K562 (cell line): ENCODE measurements around the gene STK24.

Source experiments
- BCLAF1 ChIP-seq, 2 experiments: fragments of 450-650 bp in 1 of 2; IDR thresholded peaks; 2 replicates each; pipeline ENCODE4 v1.6.1; 2011 to 2017; ENCODE audit warnings: low read depth in 2 of 2, antibody characterized with exemption in 1 of 2, borderline replicate concordance in 1 of 2, low read length in 1 of 2, mild to moderate bottlenecking in 1 of 2, mixed read lengths in 1 of 2; ENCODE audit not compliant: control insufficient read depth in 1 of 2
- CHD1 ChIP-seq: fragments of 200-600 bp; sonication (generic); IDR thresholded peaks from one replicate; pipeline ENCODE4 v1.6.1; 2012; ENCODE audit warnings: mild to moderate bottlenecking, moderate library complexity, low read length, inconsistent platforms
- CTCF ChIP-seq, 3 experiments: IDR thresholded peaks in 2 of 3; conservative IDR thresholded peaks in 1 of 3; 2 replicates each; pipeline ENCODE4 v1.5.1; 2011 to 2012; ENCODE audit warnings: low read length in 3 of 3, mild to moderate bottlenecking in 3 of 3, control low read depth in 2 of 3, improper control_type of control experiment in 1 of 3, inconsistent platforms in 1 of 3, low read depth in 1 of 3, mixed read lengths in 1 of 3, moderate library complexity in 1 of 3; ENCODE audit not compliant: insufficient read depth in 2 of 3
- DDX20 ChIP-seq: fragments of 450-650 bp; IDR thresholded peaks from 2 replicates; pipeline ENCODE4 v1.6.1; 2016; ENCODE audit warnings: missing genetic modification characterization, low read depth, mild to moderate bottlenecking, missing compliant biosample characterization, moderate library complexity
- NCOA4 ChIP-seq: fragments of 450-650 bp; IDR thresholded peaks from 2 replicates; pipeline ENCODE4 v1.6.1; 2018; ENCODE audit warnings: mild to moderate bottlenecking; ENCODE audit not compliant: partially characterized antibody
- POLR2A ChIP-seq: fragments of 450-650 bp; conservative IDR thresholded peaks from 2 replicates; pipeline ENCODE4 v1.6.1; 2016
- SMARCE1 ChIP-seq: fragments of 450-650 bp; IDR thresholded peaks from 2 replicates; pipeline ENCODE4 v1.7.1; 2016; ENCODE audit warnings: mild to moderate bottlenecking
- TEAD4 ChIP-seq, 2 experiments: sonication (generic) in 1 of 2; formaldehyde crosslinking in 1 of 2; IDR thresholded peaks; 2 replicates each; pipeline versions ENCODE4 v1.6.1 to v1.8.0; 2012 to 2022; ENCODE audit warnings: borderline replicate concordance in 1 of 2, inconsistent platforms in 1 of 2, low read length in 1 of 2, mild to moderate bottlenecking in 1 of 2, missing genetic modification reagents in 1 of 2
- ZNF121 ChIP-seq: sonication (generic); formaldehyde crosslinking; conservative IDR thresholded peaks from 2 replicates; pipeline ENCODE4 v1.8.0; 2022; ENCODE audit warnings: missing genetic modification reagents
- ZNF143 ChIP-seq: sonication (generic); formaldehyde crosslinking; IDR thresholded peaks from 2 replicates; pipeline ENCODE4 v1.9.0; 2022; ENCODE audit warnings: mild to moderate bottlenecking, missing genetic modification reagents
- ZNF274 ChIP-seq: IDR thresholded peaks from 2 replicates; pipeline ENCODE4 v1.6.1; 2011; ENCODE audit warnings: low read depth, mild to moderate bottlenecking, low read length, moderate library complexity, borderline replicate concordance
- ZNF354B ChIP-seq: fragments of 250-450 bp; sonication (Bioruptor Pico); IDR thresholded peaks from 2 replicates; pipeline ENCODE4 v1.4.0; 2020

- TF ChIP-seq SMARCE1 = no peak
- no peak for TF ChIP-seq ZNF354B
- TF ChIP-seq POLR2A = no peak
- no peak for TF ChIP-seq NCOA4
- no peak for TF ChIP-seq ZNF143 (CRISPR knock-in tag)
- TF ChIP-seq ZNF274 = no peak
- TF ChIP-seq TEAD4 (IDR thresholded peaks at IDR 0.05; ENCODE audit: low read length) = no peak
- TF ChIP-seq TEAD4 (CRISPR knock-in tag; IDR thresholded peaks at IDR 0.05; ENCODE audit: borderline replicate concordance) = no peak
- TF ChIP-seq DDX20 (tag) = no peak
- TF ChIP-seq CTCF (IDR thresholded peaks at IDR 0.05 in 2 of 3, conservative IDR thresholded peaks at IDR 0.05 in 1 of 3; ENCODE audit: insufficient read depth in 2 of 3, low read depth in 1 of 3, low read length in 3 of 3) = no peak
- no peak for TF ChIP-seq BCLAF1 (IDR thresholded peaks at IDR 0.05; ENCODE audit: borderline replicate concordance in 1 of 2, control insufficient read depth in 1 of 2, low read depth in 2 of 2, low read length in 1 of 2)
- TF ChIP-seq ZNF121 = no peak
- TF ChIP-seq CHD1 = no peak
Observed at GRCh38 chr13:98479496-98480003, 97.4 kb downstream of the STK24 start.
